GM10248 (cell line): ENCODE results near the gene SARNP.
A peak's percentile ranks its signal among the peaks of the same experiment; 100 is the strongest.

Experiments used
- CTCF ChIA-PET: fragments of 300-600 bp; sonication (Branson Sonifier 250); formaldehyde crosslinking; extraction: SDS; loops from one replicate; lab custom pipeline; 2021; ENCODE audit warnings: antibody characterized with exemption; lab: Yijun Ruan, JAX
- POLR2A ChIA-PET: fragments of 350-650 bp; sonication (Branson Sonifier 250); formaldehyde crosslinking; extraction: SDS; loops from one replicate; lab custom pipeline; 2020; ENCODE audit warnings: antibody characterized with exemption; lab: Yijun Ruan, JAX
- DNase-seq: peaks from one replicate; pipeline ENCODE4 v3.0.0; 2012; ENCODE audit errors: extremely low spot score
- CTCF ChIP-seq: IDR thresholded peaks from 2 replicates; pipeline ENCODE4 v1.5.1; 2012; ENCODE audit warnings: mild to moderate bottlenecking, low read depth; ENCODE audit errors: extremely low read depth, missing control alignments, control extremely low read depth

Gene SARNP

GRCh38 chr12:55744340-55745030 lies 73.0 kb downstream of the SARNP start:
- ChIA-PET POLR2A (interaction anchor here (0.5 to 2.4 kb wide), 6 partner anchors 14 to 230 kb away, joined by 3 to 8 read pairs (median 4); partner anchors contain the start of genes ORMDL2 and RAB5B), CTCF (interaction anchor here (0.8 to 4.5 kb wide), 8 partner anchors 8 to 295 kb away, joined by 3 to 19 read pairs (median 4); partner anchors contain the start of gene SUOX)
- DNase-seq: no peak
- TF ChIP-seq CTCF: no peak

- peak; percentile 22 for TF ChIP-seq CTCF
- POLR2A ChIA-PET: interaction anchor here (0.5 to 2.4 kb wide), 4 partner anchors 75 to 230 kb away, joined by 3 to 13 read pairs (median 6); partner anchors contain the start of genes ORMDL2 and RAB5B
- peak; percentile 71 for DNase-seq
- CTCF ChIA-PET: interaction anchor here (1.0 to 4.5 kb wide), 7 partner anchors 9 to 296 kb away, joined by 3 to 19 read pairs (median 5); partner anchors contain the start of gene SUOX
Observed at GRCh38 chr12:55743406-55744339, 73.9 kb downstream of the SARNP start.

- TF ChIP-seq CTCF: no peak
- POLR2A ChIA-PET: interaction anchor here (0.5 to 2.4 kb wide), 3 partner anchors 75 to 231 kb away, joined by 6 to 13 read pairs (median 8); partner anchors contain the start of genes ORMDL2, RAB5B and SARNP
- DNase-seq: peak; percentile 83
- CTCF ChIA-PET: interaction anchor here (0.9 to 3.5 kb wide), 6 partner anchors 15 to 375 kb away, joined by 3 to 16 read pairs (median 4); partner anchors contain the start of genes SUOX and ZC3H10
Observed at GRCh38 chr12:55742719-55743405, 74.7 kb downstream of the SARNP start, which contains the start of gene GDF11. TSS of gene GDF11 (plus strand) at chr12:55743122. CDS start at chr12:55743317, 195 bp downstream.

GRCh38 chr12:55741931-55742680 lies 75.4 kb downstream of the SARNP start:
- no peak for DNase-seq
- TF ChIP-seq CTCF: no peak
- CTCF ChIA-PET: interaction anchor here (0.8 to 5.7 kb wide), 9 partner anchors 10 to 448 kb away, joined by 3 to 48 read pairs (median 4); partner anchors contain the start of genes SMARCC2, SUOX and ZC3H10
- POLR2A ChIA-PET: interaction anchor here (0.5 to 1.8 kb wide), 5 partner anchors 19 to 968 kb away, joined by 3 to 7 read pairs (median 4); partner anchors contain the start of genes ORMDL2 and SARNP

- TF ChIP-seq CTCF: no peak
- CTCF ChIA-PET: interaction anchor here (0.8 to 5.7 kb wide), 80 partner anchors 8 to 725 kb away, joined by 3 to 73 read pairs (median 6); partner anchors contain the start of genes BLOC1S1, CD63, DGKA and DNAJC14
- no peak for DNase-seq
- POLR2A ChIA-PET: interaction anchor here (1.3 to 1.7 kb wide), 3 partner anchors 9 to 234 kb away, joined by 3 to 11 read pairs (median 6); partner anchors contain the start of genes ORMDL2 and SARNP
Observed at GRCh38 chr12:55739025-55739378, 78.5 kb downstream of the SARNP start.
